ENCODE measurements around the gene ZNF584.

Gene ZNF584

DNA sequence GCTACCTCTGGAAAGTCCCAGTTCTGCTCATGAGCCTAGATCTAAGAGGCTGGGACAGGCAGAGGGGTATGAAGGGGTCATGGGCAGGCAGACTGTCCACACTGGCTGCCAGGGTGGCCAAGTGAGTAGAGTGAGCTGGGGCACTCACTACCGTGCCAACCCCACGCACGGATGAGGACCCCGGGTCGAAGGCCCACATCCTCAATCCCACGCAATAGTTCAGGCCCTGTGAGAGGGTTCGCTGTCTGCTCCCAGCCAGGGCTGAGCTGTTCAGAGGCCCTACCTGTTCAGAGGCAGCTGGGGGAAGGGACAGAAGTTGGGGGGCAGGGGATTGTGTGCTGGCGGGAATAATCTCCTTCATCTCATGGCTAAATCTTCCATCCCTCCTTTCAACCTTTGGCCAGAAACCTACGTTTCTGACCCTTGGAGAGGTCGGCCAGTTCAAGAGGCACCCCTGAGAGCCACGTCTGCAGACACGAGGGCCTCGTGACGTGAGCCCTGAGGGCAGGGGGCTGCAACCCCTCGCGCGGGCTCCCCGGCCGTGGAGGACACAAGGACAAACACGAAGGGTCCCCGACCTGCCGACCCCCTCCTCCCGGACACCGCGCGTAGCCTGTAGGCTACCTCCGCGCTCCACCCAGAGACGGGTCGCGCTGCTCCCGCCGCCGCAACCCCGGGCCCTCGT is 22.4 kb upstream of the ZNF584 start:
- no peak for DNase-seq (ENCODE audit: low read depth)

DNA sequence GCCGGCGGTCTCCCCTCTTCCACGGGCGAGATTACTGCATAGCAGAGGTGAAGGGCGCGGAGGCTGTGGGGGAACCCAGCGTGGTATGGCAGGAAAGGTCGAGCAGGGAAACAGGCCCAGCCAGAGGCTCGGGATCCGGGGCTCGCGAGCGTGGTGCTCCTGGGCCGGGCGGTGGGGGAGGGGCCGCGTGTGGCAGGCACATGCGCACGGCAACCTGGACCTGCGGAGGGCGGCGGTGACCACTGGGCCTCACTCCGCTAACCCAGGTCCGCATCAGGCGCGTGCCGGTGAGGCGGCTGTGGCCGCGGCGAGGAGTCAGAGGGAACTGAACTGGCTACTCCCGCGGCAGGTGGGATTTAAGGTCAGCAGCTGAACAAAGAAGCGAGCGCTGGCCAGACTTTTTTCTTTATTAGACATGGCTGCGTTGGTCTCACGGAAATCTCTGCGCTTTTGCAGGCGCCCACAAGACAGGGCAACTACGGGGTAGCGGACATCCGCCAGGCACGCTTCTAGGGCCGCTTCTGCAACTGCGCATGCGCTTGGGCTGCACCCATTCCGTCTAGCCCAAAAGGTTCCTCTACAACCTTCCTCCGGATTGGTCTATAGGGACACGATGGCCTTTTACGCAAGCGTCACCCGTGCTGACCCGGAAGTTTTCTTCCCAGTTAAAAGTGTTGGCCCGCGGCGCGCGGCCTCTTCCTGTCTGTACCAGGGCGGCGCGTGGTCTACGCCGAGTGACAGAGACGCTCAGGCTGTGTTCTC is 21.7 kb upstream of the ZNF584 start, which contains the start of gene RPS5:
Gene RPS5, plus strand, starts transcription at position 694 of the 762 bp plus-strand sequence. CDS start 869 bp downstream, outside the sequence.
- peak; percentile 93 for DNase-seq (ENCODE audit: low read depth)

DNA sequence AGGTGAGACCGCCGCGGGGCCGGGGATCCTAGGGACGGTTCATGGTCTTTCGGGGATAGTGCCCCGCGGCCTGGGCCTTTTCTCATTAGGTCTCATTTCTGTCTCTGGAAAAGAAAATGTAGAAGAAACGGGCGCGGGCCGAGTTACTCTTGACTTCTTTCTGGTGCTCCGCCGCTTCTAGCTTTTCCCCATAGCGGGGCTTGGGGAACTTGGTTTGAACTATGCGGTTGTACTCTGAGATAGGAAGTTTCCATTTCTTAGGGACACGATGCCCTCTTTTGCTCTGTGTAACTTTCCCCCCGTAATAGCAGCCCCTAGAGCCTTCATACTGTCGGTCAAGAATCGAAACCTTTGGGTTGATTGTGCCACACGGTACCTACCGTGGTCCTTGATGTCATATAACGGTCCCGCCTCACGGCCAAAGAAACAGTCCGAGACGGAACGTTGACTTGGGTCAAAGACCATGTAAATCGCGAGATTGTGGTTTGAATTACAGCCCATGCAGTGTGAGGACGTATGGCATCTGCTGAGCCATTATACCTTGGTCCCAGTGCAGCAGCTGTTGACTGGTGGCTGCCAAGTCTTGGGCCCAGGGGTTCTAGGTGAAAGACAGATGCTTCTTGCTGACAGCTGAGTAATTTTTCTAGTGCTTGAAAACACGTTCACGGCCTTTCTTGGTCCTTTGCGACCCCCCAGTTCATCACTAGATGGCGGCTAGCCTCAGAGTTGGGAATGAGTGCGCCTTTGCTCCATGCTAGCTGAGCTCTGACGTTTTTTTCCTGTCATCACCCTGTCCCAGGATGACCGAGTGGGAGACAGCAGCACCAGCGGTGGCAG is 20.9 kb upstream of the ZNF584 start:
- no peak for DNase-seq (ENCODE audit: low read depth)

DNA sequence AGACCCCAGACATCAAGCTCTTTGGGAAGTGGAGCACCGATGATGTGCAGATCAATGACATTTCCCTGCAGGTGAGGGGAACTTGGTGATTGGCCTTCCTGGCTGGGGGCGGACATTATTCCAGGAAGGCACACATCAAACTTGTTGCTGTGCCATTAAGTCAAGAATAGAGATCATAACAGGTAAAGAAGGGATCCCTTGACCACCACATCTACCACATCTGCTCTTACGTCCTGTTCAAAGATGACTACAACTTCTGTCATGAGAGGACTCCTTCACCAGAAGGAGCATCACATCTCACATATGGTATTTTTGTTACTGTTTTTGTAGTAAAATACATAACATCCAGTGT is 20.3 kb upstream of the ZNF584 start:
- DNase-seq (ENCODE audit: low read depth): no peak

DNA sequence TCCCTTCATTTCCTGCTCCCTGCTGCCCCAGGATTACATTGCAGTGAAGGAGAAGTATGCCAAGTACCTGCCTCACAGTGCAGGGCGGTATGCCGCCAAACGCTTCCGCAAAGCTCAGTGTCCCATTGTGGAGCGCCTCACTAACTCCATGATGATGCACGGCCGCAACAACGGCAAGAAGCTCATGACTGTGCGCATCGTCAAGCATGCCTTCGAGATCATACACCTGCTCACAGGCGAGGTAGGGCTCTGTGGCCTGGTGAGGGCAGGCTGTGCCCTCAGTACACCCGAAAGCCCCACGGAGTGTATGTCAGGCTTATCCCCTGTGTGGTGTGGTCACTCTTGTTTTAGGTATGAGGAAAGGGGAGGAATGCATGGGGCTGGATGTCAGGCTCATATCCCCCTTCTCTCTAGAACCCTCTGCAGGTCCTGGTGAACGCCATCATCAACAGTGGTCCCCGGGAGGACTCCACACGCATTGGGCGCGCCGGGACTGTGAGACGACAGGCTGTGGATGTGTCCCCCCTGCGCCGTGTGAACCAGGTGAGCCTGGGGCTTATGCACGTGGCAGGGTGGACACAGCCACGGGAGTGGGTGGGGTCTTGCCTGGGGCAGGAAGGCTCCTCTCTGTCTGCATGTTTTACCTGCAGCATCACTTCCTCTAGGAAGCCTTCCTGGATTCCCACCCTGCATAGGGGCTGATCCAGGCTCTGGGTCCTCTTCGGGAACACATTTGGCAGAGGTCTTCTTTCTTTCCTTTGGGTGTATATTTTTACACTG is 15.3 kb upstream of the ZNF584 start:
- no peak for DNase-seq (ENCODE audit: low read depth)

DNA sequence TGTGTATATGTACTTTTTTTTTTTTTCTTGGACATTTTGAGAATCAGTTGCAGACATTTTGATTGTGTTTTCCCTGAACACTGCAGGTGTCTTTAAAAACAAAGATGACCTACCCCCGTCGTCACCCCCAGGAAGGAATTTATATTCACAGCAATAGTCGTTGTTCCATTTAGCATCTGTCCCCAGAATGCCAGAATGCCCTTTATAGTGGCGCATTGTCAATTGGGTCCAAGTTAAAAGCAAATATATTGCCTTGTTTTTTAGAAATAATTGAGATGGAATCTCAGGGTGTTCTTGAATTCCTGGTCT is 14.8 kb upstream of the ZNF584 start:
- no peak for DNase-seq (ENCODE audit: low read depth)

DNA sequence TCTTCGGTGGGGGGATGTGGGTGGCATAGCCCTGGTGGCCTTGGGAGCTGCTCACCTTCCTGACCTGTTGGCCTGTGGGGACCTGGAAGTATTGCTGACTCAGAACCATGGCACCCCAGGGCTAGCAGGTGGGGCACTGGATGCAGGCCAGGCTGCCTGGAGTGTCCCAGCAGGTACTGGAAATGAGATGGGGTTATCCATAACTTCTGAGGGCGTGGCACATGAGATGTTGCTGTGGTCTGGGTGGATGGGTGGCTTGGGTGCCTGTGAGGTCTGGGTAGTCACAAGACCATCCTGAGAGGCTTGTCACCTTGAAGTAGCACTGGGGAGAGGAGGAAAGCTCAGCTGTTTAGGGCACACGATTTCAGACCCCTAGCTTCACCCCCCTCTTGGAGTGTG is 13.6 kb upstream of the ZNF584 start:
- no peak for DNase-seq (ENCODE audit: low read depth)

DNA sequence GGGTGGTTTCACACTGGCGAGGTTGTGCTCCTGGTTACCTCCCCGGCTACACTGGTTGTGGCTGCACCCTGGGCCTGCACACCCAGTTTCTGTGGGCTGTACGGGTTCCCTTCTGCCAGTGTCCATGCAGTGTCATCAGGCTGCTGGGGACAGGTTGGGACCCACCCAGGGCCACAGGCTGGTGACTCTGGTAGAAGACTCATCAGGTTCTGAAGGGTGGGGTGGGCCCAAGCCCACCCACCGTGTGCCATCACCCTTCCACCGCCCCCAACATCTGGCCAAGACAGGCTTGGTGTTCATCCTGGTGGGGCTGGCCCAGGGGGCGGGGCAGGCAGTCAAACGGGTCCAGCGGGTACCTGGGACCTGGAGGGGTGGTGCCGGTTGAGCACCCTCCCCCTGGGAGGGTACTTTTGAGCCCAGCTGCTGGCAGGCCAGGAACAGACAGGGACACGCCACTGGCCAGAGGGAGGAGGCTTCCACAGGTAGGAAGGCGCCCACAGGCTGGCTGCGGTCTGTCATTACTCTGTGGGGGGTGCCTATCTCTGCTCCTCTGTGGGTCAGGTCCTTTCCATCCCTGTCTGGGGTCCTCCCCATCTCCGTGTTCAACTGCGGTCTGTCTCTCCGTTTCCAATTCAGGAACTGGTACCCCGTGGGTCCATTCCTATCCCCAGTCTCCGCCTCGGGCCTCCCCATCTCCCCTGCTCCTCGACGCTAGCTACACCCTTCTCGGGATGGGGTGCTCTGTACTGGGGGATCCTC is 13.1 kb upstream of the ZNF584 start, which contains the start of gene RNF225:
Gene RNF225, plus strand, starts transcription at position 437 of the 759 bp plus-strand sequence. CDS start 434 bp downstream, outside the sequence.
- no peak for DNase-seq (ENCODE audit: low read depth)

DNA sequence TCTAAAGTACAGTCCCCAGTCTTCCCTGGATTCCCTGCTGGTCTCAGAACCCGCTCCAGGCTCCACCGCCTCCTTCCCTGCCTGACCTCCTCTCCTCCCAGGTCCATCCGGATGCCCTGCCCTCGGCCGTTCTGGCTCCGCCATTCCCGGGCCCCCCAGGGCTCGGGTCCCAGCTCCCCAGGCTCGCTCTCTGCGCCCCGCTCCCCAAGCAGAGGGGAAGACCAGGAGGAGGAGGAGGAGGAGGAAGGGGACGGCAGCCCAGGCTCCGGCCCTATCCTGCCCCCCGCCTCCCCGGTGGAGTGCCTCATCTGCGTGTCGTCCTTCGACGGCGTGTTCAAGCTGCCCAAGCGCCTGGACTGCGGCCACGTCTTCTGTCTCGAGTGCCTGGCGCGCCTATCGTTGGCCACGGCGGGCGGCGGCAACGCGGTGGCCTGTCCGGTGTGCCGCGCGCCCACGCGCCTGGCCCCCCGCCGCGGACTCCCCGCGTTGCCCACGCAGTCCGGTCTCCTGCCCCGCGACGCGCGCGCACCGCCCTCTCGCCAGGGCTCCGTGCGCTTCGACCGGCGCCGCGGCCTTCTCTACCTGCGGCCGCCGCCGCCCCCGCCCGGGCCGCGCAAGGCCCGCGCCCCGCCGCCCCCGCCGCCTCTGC is 12.3 kb upstream of the ZNF584 start:
- DNase-seq (ENCODE audit: low read depth): no peak

DNA sequence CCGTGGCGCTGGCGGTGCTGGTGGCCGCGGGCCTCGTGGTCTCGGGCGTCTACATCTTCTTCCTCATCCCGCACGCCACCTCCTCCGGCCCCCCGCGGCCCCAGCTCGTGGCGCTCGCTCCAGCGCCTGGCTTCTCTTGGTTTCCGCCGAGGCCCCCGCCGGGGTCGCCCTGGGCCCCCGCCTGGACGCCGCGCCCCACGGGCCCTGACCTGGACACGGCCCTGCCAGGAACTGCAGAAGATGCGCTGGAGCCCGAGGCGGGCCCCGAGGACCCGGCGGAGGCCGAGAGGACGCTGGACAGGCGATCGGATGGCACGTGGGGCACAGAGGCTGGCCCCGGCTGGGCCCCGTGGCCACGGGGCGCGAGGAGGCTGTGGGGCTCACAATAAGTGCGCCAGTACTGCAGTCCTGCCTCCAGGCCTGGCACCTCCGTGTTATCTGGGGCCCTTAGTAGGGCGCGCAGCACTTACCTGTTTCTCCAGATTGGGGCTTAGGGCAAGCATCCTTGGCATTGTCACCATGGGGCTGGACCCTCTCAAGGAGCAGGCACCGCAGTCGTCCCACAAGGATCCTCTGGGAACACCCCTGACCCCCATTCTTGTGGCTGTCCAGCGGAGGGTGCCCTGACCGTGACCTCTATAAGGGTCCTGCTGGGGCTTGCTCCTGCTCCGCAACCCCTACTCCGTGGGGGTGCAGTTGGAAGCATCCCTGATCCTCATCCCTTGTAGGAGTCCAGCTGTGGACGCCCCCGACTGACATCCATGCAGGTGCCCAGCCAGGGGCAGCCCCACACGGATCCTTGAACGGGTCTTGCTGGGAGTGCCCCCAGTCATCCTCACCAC is 11.5 kb upstream of the ZNF584 start:
- DNase-seq (ENCODE audit: low read depth): no peak

DNA sequence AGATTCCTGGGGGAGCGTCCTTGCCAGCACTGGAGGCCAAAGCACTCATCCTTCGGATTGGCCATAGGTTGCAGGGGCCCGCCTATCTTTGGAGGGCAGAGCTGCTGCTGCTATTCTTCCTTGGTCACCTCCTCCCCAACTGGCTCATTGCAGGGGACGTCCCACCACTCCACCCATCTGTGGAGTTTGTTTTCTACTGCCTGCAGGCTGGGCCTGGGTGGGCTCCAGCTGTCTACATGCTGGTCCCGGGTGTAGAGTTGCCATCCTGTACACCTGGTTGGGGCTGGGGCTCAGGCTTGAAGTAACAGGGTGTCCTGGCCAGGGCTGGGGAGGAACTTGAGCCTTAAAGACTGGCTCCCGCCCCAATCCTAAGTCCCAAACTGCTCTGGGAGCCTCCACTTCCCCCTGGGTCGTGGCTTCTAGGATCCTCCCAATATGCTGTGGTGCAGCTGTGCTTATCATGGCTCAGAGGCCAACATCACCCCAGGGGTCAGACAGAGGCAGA is 10.9 kb upstream of the ZNF584 start:
- DNase-seq (ENCODE audit: low read depth): no peak

DNA sequence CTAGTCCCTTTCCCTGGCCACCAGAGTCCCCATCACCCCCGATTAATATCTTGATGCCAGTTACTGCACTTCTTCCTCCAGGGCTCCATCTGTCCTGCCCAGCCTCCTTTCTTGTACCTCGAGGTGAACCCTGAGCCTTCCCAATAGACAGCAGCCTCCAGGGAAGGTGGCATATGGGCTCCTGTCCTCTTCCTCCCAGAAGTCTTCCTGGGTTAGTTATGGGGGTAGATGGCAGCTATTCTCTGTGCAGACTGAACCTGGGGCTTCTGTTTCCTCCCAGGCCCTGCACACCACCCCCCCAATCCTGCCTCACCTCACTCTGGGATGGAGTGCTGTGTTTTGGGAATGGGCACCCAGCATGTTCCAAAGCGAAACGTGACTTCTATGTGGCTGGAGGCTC is 10.4 kb upstream of the ZNF584 start:
- no peak for DNase-seq (ENCODE audit: low read depth)

DNA sequence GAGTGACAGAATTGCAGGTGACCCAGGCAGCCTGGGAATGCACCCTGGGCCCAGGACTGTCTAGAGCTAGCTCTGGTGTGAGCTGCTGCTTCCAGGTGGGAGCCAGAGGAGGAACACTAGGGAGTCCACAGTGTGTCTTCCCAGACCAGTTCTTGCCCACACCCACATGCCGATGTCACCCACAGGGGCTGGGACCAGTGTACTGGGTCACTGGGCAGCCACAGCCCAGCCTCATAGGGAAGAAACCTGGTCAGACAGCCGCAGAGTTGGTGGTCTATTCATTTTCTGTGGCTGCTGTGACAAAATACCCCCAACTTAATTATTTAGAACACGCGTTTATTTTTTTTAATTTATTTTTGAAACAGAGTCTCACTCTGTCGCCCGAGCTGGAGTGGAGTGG is 9.9 kb upstream of the ZNF584 start:
- no peak for DNase-seq (ENCODE audit: low read depth)

DNA sequence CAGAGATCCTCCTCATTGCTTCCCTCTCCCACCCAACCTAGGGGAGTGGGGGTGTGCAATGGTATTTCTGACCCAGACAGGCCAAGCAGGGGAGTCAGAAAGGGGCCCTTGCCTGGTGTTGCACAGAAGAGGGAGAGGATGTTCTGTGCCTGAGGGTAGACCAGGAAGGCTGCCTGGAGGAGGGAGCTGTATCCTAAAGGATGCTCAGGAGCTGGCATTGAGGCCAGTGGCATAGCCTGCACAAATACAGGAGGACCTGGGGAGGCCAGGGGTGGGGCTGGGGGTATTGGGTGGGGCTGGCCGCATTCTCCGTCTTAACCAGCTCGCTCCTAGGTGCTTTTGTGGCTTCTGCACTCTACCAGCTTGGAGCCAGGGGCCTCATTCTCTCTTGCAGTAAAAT is 8.5 kb upstream of the ZNF584 start:
- DNase-seq (ENCODE audit: low read depth): no peak

DNA sequence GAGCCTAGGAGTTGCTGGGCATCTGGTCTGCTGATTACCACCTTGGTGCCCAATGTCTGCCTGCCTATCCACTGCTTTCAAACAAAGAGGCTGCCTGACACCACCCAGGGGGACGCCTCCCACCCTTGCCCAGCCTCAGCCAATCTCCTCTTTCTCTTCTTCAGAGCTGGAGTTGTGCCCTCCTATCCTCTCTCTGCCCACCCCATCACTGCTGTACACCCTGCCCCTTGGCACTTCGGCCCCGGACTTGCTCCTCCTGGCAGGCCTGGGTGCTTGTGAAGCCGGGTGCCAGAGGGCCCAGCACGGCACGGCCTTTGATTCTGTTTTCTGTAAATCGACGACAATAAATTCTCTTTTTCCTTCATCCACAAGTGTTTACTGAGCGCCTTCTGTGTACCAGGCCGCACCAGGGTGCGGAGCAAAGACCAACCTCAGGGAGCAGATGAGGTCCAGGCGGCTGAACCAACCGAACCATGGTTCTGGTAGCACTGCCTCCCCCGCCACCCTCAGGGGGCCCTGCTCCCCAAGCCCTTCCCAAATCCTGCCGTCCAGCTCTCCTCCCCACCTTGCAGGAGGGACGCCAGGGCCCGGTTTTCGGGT is 8.0 kb upstream of the ZNF584 start:
- DNase-seq (ENCODE audit: low read depth): no peak

DNA sequence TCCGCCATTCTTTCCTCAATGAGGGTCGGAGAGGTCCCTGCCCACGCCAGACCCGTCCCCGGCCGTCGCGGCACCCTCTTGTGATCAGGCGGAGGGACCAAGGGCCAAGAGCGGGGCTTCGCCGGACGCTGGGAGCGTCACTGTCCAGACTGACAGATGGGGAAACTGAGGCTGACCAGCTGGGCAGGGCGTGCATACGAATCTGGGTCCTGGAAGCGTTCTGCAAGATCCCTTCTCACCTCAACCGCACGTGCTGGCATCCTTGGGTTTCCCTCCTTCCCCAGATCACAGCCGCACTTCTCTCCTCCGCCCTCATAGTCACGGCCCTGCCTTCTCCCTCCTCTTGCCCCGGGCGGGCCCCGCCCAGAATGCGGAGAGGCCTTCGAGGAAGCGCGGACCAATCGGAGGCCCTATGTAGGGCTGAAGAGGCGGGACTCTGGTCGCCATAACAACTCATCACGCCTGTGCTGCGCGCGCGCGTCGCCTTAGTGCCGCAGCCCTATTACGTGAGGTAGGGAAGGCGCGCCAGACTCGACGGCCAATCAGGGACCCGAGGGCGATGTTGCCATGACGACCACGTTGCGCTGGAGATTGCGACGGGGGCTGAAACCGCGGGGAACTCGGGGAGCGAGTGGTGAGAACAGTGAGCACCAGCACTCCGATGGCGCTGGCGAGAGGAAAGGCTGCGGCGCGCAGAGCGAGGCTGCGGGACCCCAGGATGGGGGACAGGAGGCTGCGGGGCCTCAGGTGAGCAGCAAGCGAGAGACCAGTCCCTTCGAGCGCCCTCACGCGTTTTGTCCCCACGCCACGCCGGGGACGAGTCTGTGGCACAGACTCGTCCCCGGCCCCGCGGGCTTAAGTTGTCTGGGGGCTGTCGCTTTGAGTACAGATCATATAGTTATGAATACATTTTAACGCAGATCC is 7.3 kb upstream of the ZNF584 start:
- DNase-seq (ENCODE audit: low read depth): peak; percentile 98

DNA sequence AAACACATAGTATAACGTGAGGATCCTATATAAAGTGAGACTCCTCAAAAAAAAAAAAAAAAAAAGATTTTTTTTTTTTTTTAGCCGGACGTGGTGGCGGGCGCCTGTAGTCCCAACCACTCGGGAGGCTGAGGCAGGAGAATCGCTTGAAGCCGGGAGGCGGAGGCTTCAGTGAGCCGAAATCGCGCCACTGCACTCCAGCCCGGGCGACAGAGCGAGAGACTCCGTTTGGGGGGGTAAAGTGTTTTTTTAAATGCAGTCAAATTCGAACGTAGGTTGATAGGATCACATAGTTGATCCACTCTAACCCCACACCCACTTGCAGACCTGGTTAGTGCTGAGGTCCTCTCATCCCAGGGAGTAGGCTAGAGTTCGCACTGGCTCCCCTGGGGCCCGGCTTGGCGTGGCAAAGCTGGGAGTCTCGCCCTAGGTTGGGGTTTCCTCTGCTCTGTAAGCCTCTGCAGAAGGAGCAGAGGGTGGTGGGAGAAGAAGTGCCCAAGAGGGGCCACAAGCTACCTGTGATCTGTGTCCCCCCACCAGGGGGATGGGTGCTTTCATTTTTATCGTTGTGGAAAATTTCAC is 6.5 kb upstream of the ZNF584 start:
- DNase-seq (ENCODE audit: low read depth): no peak

Measured in activated T-cell treated with anti-CD3 and anti-CD28 coated beads for 1 hour (primary cell).